Sciatic nerve (tissue), 2 donors: ENCODE results near the gene PGK1. TPM values are rescaled to one million over a fixed set of nuclear protein-coding genes. Genes with fewer than 3 reads are reported as not detected.
A peak's percentile ranks its signal among the peaks of the same experiment; 100 is the strongest.
"Not testable (repeated sequence)": the region's sequence is repeated elsewhere in the genome, so short reads cannot be mapped to it uniquely, and the experiment has no call there.

ENCODE experiments used
- ATAC-seq: fragments of 200-7000 bp; cut with Tn5 transposase; one replicate; pipeline ENCODE4 v1.9.1; 2020; ENCODE audit warnings: mild to moderate bottlenecking, moderate library complexity
- DNase-seq: peaks from one replicate; pipeline ENCODE4 v3.0.0-alpha.2; 2020; ENCODE audit warnings: low spot score
- intact Hi-C: fragments of 100-400 bp; cut with DNase I; formaldehyde crosslinking; loops from one replicate; pipeline ENCODE4 v1.14.2; 2022
- total RNA-seq: library from RNA; stranded (reverse); fragmentation: NEBNext Ultra II Directional; extraction: Animal tissue kit (Norgen Biotek cat#: 25700); gene quantifications from one replicate; pipeline ENCODE4 v1.2.1, GENCODE V29; 2021
- donor health status: DM: no; HTN: no; CAD: no.
- donor health status: DM: no; HTN: no; CAD: no.

The PGK1 gene
- total RNA-seq: 194 TPM

- ATAC-seq (peak; percentile 99), DNase-seq (peak; percentile 96)
- intact Hi-C loops: no loop called here
Measured at GRCh38 chrX:78103623-78104446, at the start of gene PGK1. PGK1 (plus strand) TSS chrX:78104248; CDS start chrX:78104341, 93 bp downstream.

GRCh38 chrX:78063687-78064086, 40.4 kb upstream of the PGK1 start:
- DNase-seq: no peak
- no peak for ATAC-seq
- intact Hi-C loops: no loop called here

DNA sequence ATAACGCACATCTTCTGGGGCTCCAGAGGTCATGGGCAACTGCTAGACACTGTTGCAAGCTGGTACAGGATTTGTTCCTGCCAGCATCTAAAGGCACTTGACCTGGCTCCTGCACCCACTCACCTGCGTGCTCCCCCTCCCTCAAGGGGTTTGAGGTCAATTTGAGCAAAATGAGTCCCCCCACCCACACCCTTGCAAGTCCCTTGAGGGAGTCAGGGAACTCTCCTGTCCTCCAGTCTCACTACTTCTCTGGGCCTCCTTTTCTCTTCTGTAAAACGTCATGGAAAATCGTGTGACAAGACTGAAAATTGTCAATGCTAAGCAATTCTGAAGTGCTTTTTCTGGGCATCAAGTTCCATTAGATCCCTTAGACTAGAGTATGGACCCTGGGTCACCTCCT, 39.9 kb upstream of the PGK1 start:
- no peak for ATAC-seq
- intact Hi-C loops: no loop called here

GRCh38 chrX:78064698-78065601, 39.1 kb upstream of the PGK1 start:
- ATAC-seq, intact Hi-C loops, DNase-seq: not testable (repeated sequence)

More for the DNA sequence above, 39.9 kb upstream of the PGK1 start:
- DNase-seq: no peak

- ATAC-seq: no peak
- no peak for DNase-seq
- intact Hi-C loops: no loop called here
Measured at GRCh38 chrX:78066110-78066509, 37.9 kb upstream of the PGK1 start.

- intact Hi-C loops: no loop called here
- no peak for ATAC-seq
- no peak for DNase-seq
Measured at GRCh38 chrX:78071331-78071730, 32.7 kb upstream of the PGK1 start.

DNA sequence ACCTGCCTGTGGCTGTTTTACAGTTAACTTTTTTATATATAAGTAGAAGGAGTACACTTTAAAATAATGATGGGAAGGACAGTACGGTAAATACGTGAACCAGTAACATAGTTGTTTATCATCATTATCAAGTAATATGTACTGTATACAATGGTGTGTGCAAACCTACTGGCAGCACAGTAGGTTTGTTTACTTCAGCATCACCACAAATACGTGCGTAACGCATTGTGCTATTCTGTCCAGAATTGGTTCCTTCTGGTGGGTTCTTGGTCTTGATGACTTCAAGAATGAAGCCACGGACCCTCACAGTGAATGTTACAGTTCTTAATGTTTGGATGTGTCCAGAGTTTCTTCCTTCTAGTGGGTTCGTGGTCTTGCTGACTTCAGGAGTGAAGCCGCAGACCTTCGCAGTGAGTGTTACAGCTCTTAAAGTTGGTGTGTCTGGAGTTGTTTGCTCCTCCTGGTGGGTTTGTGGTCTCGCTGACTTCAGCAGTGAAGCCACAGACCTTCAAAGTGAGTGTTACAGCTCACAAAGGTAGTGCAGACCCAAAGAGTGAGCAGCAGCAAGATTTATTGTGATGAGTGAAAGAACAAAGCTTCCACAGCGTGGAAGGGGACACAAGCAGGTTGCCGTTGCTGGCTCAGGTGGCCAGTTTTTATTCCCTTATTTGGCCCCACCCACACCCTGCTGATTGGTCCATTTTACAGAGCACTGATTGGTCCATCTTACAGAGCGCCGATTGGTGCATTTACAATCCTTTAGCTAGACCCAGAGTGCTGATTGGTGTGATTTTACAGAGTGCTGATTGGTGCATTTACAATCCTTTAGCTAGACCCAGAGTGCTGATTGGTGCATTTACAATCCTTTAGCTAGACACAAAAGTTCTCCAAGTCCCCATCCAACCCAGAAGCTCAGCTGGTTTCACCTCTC, 30.6 kb upstream of the PGK1 start:
- DNase-seq, ATAC-seq, intact Hi-C loops: not testable (repeated sequence)

DNA sequence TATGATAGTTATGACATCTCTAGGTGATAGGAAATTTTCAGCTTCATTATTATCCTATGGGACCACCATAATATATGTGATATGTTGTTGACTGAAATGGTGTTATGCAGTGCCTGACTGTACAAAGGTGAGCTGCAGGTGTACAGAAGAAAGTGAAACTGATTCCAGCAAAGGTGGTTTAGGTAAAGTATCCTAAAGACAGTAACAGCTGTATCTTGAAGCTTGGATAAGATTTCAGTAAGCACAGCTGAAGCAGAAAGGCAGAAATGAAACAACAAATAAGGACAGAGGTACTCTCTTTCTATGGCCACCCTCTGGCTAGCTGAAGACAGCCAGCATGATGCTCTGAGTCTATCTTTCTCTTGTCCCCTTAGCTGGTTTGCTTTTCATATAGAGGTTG, 30.0 kb upstream of the PGK1 start:
- ATAC-seq: no peak
- no peak for DNase-seq
- intact Hi-C loops: no loop called here

- DNase-seq: no peak
- ATAC-seq: no peak
- intact Hi-C loops: no loop called here
Measured at GRCh38 chrX:78075787-78076389, 28.2 kb upstream of the PGK1 start.

- DNase-seq, intact Hi-C loops, ATAC-seq: not testable (repeated sequence)
Measured at GRCh38 chrX:78081413-78081812, 22.6 kb upstream of the PGK1 start.

GRCh38 chrX:78092296-78092695, 11.8 kb upstream of the PGK1 start:
- intact Hi-C loops: no loop called here
- DNase-seq (no peak), ATAC-seq (no peak)

DNA sequence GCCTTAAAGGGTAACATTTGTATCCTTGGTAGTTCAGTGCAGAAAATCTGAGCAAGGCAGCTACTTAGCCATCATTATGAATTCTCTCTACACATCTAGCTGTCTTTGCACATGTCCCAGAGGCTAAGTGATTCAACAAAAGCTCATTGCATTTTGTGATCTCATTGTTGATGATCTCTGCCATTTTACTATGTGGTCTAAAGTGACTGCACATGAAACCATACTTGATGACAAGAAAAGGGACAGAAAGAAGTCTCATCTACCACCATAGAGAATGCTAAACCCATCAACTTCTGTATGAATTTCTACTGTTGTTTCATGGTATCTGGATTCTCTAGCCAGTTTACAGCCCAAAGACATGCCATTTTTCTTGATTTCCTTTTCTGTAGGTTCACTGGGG, 5.9 kb upstream of the PGK1 start:
- DNase-seq (no peak), ATAC-seq (no peak)
- intact Hi-C loops: no loop called here

GRCh38 chrX:78102091-78102490, 2.0 kb upstream of the PGK1 start:
- intact Hi-C loops: no loop called here
- no peak for ATAC-seq
- no peak for DNase-seq

- no peak for DNase-seq
- intact Hi-C loops: no loop called here
- ATAC-seq: no peak
Measured at GRCh38 chrX:78103001-78103622, 936 bp upstream of the PGK1 start.

GRCh38 chrX:78104447-78105176, 564 bp downstream of the PGK1 start:
- DNase-seq: no peak
- ATAC-seq: peak; percentile 68
- intact Hi-C loops: no loop called here

GRCh38 chrX:78105944-78106650, 2.0 kb downstream of the PGK1 start:
- no peak for ATAC-seq
- intact Hi-C loops: no loop called here

DNA sequence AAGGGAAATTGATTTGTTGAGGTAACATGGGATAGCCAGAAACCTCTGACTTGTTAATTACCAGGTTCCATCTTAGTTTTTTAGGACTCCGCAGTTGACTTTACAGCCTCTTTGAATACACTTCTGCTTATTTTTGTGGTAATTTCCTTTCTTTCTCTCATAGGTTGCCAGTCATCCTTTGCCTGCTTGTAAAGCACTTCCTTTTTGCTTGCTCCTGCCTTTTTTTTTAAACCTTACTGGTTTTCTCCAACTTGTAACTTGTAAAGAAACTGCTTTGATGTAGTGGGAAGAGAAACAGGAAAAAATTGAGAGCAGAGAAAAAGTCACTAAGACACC, 2.6 kb downstream of the PGK1 start:
- intact Hi-C loops: no loop called here
- no peak for DNase-seq
- no peak for ATAC-seq

More at GRCh38 chrX:78105944-78106650, 2.0 kb downstream of the PGK1 start:
- no peak for DNase-seq
